ENCODE measurements around the gene UBE2J2. TPM values are rescaled to one million over a fixed set of nuclear protein-coding genes. Genes with fewer than 3 reads are reported as not detected.

UBE2J2 gene
- 33.9 and 43.6 TPM in 2 replicates for total RNA-seq

DNA sequence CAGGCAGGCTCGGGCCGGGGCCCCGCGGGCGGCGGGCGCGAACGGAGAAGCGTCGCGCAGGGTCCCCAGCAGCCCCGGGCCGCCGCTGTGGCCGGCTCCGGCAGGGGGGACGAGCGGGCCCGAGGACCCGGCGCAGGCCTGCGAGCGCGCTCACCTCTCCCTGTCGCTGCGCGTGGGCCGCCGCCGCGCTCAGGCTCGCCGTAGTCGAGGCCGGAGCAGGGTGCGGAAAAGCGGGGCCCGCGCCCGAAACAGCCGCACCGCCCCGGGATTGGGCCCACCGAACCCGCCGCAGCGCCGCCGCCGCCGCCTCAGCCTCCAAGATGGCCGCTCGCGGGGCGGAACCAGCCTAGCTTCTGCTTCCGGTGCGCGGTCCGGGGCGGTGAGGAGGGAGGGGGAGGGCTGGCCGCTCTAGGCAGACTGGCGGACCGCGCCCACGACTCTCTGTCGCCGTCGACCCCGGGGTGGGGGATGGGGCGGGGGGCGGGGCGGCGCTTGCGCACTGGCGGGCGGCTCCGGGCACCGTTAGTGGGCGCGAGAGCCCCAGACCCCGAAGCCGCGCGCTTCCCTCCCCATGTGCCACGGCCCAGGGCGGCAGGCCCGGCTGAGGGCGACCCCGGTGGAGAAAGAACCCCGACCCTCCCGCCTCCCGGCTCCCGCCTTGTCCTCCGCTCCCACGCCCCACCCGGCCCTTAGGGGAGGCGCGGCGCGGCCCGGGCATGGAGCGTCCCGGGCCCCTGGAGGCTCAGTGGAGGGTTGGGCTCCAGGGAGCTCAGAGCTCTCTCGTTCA, at the start of gene UBE2J2:
Gene UBE2J2 (minus strand): TSS at position 343 of the 787 bp plus-strand sequence. CDS start 5,862 bp downstream, outside the sequence.

DNA sequence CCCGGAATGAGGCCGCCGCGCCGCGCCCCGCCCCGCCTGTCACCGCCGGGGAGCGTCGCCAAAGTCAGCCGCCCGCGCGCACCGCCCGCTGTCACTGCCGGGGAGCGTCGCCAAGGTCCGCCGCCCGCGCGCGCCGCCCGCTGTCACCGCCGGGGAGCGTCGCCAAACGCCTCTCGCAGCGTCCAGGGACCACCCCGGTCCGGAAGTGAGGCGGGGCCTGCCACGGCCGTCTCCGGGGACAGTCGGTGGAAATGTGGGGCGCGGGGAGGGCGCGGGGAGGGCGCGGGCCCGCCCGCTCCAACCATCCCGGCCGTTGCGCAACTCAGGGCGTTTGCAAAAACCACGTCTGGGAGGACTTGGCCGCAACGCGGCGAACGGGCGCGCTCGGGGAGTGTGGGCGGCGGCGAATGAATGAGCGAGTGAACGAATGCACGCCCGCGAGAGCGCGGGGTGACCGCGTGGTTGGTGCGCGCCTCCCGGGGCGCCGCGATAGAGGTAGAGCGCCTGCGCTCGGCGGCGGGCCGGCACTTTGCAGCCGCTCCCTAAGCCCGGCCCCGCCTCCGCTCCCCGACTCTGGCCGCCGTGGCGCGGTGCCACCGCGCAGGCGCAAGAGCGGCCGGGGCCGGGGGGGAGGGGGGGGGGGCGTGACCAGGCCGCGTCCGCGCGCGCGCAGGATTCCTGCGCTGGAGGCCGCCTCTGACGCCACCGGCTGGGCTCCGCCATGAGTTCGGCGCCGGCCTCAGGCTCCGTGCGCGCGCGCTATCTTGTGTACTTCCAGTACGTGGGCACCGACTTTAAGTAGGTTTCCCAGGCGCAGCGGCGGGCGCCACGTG, 34.5 kb upstream of the UBE2J2 start, which contains the start of the genes ACAP3 and PUSL1:
Gene ACAP3 (minus strand): TSS at position 8 of the 833 bp plus-strand sequence. CDS start 115 bp downstream, outside the sequence.
Gene PUSL1 (plus strand): TSS at position 675 of the 833 bp plus-strand sequence. CDS start 47 bp downstream, at position 722.

DNA sequence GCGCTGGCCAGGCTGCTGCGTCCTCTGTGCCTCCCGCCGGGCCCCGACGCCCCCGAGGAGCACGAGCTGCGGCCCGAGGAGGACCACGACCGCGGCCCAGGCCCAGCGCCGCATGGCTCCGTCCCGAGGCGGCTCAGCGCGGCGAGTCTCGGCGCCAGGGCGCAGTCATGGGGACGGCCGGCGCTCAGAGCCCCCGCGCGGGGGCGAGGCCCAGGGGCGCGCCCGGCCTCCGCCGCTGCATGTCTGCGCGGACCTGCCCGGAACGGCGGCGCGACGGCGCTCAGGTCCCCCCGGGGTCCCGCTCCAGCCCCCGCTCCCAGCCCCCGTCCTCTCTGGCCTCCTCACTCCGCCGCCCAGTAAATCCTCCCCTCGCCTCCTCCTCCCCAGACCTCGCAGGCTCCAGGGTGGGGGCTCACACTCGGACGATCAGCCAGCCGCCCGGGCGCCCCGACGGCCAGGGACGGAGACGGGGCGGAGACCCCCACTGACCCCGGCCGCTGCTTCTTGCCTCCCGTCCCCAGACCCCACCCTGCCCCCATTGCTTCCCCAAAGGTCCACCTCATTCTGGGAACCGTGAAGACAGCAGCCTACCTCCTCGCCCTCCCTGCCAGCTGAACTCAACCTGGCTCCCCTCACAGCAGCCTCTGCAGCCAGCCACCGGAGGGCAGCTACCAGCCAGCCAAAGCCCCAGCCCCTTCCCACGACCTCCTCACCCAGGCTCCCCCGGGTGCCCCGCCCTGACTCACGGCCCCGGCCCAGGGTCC, 26.9 kb downstream of the UBE2J2 start, which contains the start of gene C1QTNF12:
Gene C1QTNF12 (minus strand): TSS at position 146 of the 764 bp plus-strand sequence. CDS start 32 bp downstream, at position 114.

DNA sequence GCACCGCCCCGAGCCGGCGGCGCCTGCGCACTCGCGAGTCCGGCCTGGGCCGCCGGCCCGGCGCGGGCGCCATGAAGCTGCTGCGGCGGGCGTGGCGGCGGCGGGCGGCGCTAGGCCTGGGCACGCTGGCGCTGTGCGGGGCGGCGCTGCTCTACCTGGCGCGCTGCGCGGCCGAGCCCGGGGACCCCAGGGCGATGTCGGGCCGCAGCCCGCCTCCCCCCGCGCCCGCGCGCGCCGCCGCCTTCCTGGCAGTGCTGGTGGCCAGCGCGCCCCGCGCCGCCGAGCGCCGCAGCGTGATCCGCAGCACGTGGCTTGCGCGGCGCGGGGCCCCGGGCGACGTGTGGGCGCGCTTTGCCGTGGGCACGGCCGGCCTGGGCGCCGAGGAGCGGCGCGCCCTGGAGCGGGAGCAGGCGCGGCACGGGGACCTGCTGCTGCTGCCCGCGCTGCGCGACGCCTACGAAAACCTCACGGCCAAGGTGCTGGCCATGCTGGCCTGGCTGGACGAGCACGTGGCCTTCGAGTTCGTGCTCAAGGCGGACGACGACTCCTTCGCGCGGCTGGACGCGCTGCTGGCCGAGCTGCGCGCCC, 41.4 kb downstream of the UBE2J2 start, which contains the start of gene B3GALT6:
Gene B3GALT6 (plus strand): TSS at position 30 of the 588 bp plus-strand sequence. CDS start 42 bp downstream, at position 72.

DNA sequence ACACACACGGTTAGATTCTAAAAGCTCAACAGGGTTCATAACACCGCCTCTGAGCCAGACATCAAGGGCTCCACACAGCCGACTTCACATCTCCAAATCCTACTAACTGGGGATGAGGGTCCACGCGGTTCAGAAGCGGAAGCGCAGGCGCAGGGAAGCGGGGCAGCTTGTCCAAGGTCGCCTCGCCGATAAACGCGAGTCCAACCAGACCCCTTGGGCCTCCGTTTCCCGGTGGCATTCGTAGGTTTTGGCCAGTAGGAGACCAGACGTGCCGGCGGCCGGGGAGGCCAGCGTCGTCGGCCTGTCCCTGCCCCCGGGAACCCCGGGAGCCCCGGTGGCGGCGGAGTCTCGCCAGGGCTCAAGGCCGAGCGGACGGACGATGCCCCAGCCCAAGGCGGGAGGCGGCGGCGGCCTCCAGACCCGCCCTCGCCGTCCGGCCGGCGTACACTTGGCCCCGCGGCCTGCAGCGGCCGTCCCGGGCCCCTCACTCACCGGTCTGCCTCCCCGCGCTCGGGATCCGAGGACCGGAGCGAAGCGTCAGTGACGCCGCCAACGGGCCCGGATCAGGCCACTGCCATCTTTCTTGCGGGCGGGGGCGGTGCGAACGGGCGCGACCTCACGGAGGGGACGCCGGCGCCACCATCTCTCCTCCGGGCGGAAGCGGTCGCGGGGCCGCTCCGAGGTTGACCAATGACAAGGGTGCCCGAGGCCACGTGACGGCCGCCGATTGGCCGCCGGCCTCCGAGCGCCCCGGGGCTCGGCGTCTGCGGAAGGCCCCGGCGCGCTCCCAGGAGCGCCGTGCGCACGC, 42.0 kb downstream of the UBE2J2 start, which contains the start of gene SDF4:
Gene SDF4 (minus strand): TSS at position 602 of the 808 bp plus-strand sequence. CDS start 3,229 bp downstream, outside the sequence.

DNA sequence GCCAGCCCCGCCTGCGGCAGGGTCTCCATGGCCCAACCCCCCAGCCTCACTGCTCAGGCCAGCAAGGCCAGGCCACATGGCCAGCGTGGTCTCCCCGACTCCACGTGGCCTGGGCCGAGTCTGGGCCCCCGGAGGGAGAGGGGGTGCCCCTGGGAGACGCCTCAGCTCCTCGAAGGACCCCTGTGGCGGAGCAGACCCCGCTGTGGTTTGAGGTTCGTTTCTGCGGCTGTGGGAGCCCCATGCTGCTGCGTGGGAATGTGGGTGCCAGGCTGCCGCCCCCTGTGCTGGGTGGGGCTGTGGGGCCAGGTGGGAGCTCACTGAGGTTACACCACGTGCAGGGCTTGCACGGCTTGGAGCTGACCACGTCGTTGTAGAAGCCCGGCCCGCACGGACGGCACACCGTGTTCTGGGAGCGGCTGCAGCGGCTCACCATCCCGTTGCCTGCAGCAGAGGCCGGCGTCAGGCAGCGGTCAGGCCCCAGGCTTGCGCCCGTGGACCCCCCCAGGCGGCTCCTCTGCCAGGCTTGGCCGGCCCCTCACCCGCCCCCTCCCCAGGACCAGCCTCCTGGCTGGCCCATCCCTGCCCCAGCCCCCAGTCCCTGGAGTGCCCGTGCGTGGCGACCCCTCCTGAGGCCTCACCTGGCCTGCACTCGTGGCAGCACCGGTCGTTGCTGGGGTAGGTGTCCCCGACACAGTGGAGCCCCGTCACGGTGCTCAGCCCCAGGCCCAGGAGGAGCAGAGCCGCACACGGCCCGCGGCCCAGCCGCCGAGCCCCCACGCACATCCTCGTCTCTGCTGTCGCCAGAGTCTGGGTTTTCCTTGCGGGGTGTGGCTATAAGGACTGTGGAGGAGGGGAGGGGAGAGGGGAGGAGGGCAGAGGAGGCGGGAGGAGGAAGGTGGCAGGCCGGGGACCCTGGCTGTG, 60.0 kb downstream of the UBE2J2 start, which contains the start of gene TNFRSF4:
Gene TNFRSF4 (minus strand): TSS at position 809 of the 921 bp plus-strand sequence. CDS start 26 bp downstream, at position 783.

DNA sequence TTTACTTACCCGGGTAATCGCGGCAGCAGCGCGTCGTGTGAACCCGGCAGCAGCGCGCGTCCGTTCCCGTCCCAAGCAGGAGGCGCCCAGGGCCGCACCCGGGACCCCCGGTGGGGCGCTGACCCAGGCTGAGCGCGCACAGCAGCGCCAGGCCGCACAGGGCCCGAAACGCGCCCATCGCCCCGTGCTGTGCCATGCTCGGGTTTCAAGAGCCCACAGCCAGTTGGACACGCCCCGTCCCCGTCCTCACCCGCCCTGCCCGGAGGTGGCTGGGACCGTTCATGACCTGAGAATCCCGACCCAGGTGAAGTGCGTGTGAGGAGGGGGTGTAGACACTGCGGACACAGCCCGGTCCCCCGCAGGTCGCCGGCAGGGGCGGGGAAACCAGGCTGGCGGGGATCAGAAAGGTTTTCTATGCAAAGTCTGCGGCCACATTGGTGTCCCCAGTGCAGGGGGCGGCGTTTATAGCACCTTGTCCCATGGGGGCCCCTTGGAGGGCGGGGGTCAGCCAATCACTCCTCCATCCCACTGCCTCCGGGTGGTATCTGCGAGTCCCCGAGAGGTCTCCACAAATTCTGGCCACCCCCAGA, 67.2 kb downstream of the UBE2J2 start, which contains the start of gene TNFRSF18:
Gene TNFRSF18 (minus strand): TSS at position 217 of the 590 bp plus-strand sequence. CDS start 21 bp downstream, at position 196.

Other genes starting within 250 kb of the UBE2J2 start
- not detected in 2 replicates for gene RNF223, start 199.5 kb downstream of the UBE2J2 start, total RNA-seq
- gene C1orf159, start 157.8 kb downstream of the UBE2J2 start, total RNA-seq = 4.8 and 7.1 TPM in 2 replicates
- gene TTLL10, start 100.0 kb downstream of the UBE2J2 start, total RNA-seq = not detected in 2 replicates
- not detected in 2 replicates for gene TNFRSF18, start 67.3 kb downstream of the UBE2J2 start, total RNA-seq
- gene TNFRSF4, start 59.7 kb downstream of the UBE2J2 start, total RNA-seq = under 0.01 and 0.14 TPM in 2 replicates
- gene SDF4, start 41.9 kb downstream of the UBE2J2 start, total RNA-seq = 190 and 205 TPM in 2 replicates
- 32.1 and 37.1 TPM in 2 replicates for gene B3GALT6, start 41.6 kb downstream of the UBE2J2 start, total RNA-seq
- gene C1QTNF12, start 27.1 kb downstream of the UBE2J2 start, total RNA-seq = 0.92 and 1.5 TPM in 2 replicates
- 1.2 and 2.3 TPM in 2 replicates for gene SCNN1D, start 6.6 kb upstream of the UBE2J2 start, total RNA-seq
- gene ACAP3, start 34.1 kb upstream of the UBE2J2 start, total RNA-seq = 52.6 and 71.8 TPM in 2 replicates
- gene PUSL1, start 34.7 kb upstream of the UBE2J2 start, total RNA-seq = 16.9 and 17.8 TPM in 2 replicates
- 41.9 and 59.4 TPM in 2 replicates for gene INTS11, start 50.8 kb upstream of the UBE2J2 start, total RNA-seq
- 8.0 and 12.5 TPM in 2 replicates for gene CPTP, start 50.9 kb upstream of the UBE2J2 start, total RNA-seq
- 0.23 and 0.30 TPM in 2 replicates for gene TAS1R3, start 57.4 kb upstream of the UBE2J2 start, total RNA-seq
- gene DVL1, start 75.6 kb upstream of the UBE2J2 start, total RNA-seq = 65.0 and 105 TPM in 2 replicates
- gene MXRA8, start 84.7 kb upstream of the UBE2J2 start, total RNA-seq = 172 and 187 TPM in 2 replicates
- 52.6 and 85.8 TPM in 2 replicates for gene AURKAIP1, start 101.4 kb upstream of the UBE2J2 start, total RNA-seq
- 189 and 195 TPM in 2 replicates for gene CCNL2, start 125.5 kb upstream of the UBE2J2 start, total RNA-seq
- gene MRPL20, start 133.4 kb upstream of the UBE2J2 start, total RNA-seq = 53.1 and 68.6 TPM in 2 replicates
- 0.18 and 0.30 TPM in 2 replicates for gene ANKRD65, start 147.4 kb upstream of the UBE2J2 start, total RNA-seq
- gene VWA1, start 161.8 kb upstream of the UBE2J2 start, total RNA-seq = 10.4 and 13.1 TPM in 2 replicates
- gene ATAD3C, start 175.8 kb upstream of the UBE2J2 start, total RNA-seq = 0.09 TPM in 1 of 2 replicates, not detected in the other
- gene ATAD3B, start 197.9 kb upstream of the UBE2J2 start, total RNA-seq = 13.7 and 26.3 TPM in 2 replicates
- gene ATAD3A, start 238.3 kb upstream of the UBE2J2 start, total RNA-seq = 24.1 and 49.1 TPM in 2 replicates

Data from smooth muscle cell of the umbilical artery (primary cell).